Endothelial cell of umbilical vein (primary cell): Measurements from ENCODE around the gene GM2A. TPM values are rescaled to one million over a fixed set of nuclear protein-coding genes. Genes with fewer than 3 reads are reported as not detected.

Experiments
- BruUV-seq: library from RNA; stranded (reverse); fragments of 400-500 nt; replicated peaks from 2 replicates; lab custom pipeline; 2021; lab: Mats Ljungman, UMichigan
- CTCF ChIA-PET: fragments of 300-600, 350-600 bp; sonication (Branson Sonifier 250); formaldehyde crosslinking; loops from one replicate; lab custom pipeline; 2021; ENCODE audit warnings: antibody characterized with exemption, inconsistent platforms; lab: Charles Lee
- POLR2A ChIA-PET: fragments of 300-600, 350-600 bp; sonication (Branson Sonifier 250); formaldehyde crosslinking; loops from one replicate; lab custom pipeline; 2021; ENCODE audit warnings: antibody characterized with exemption, inconsistent platforms; lab: Charles Lee
- DNase-seq: peaks from one replicate; pipeline ENCODE4 v3.0.0-alpha.2; 2011; ENCODE audit warnings: low read depth, low spot score
- FAIRE-seq: peaks from 2 replicates; lab custom pipeline; 2011; peaks lifted over from hg19 to GRCh38; lab: Jason Lieb, UNC
- H2AFZ ChIP-seq: 2 replicates; pipeline ENCODE4 v1.6.0; 2012; ENCODE audit warnings: low read depth, low read length, control low read depth, inconsistent platforms
- H3K27ac ChIP-seq: 2 replicates; pipeline ENCODE4 v1.5.1; 2011; ENCODE audit warnings: low read depth, mild to moderate bottlenecking, control low read depth, low read length, moderate library complexity; ENCODE audit not compliant: insufficient read depth
- H3K27me3 ChIP-seq, 2 experiments: 2 replicates each; pipeline versions ENCODE4 v1.6.0 to v1.6.1; 2011; ENCODE audit warnings: low read length in 2 of 2, mixed read lengths in 1 of 2; ENCODE audit not compliant: control insufficient read depth in 2 of 2, insufficient read depth in 2 of 2
- H3K36me3 ChIP-seq, 2 experiments: 2 replicates in 1 of 2; 3 replicates in 1 of 2; pipeline ENCODE4 v1.5.1; 2011; ENCODE audit warnings: low read length in 2 of 2, mild to moderate bottlenecking in 1 of 2, moderate library complexity in 1 of 2; ENCODE audit not compliant: control insufficient read depth in 2 of 2, insufficient read depth in 2 of 2; ENCODE audit errors: extremely low read depth in 1 of 2
- H3K4me1 ChIP-seq: 3 replicates; pipeline ENCODE4 v1.5.1; 2011; ENCODE audit warnings: mild to moderate bottlenecking, low read length; ENCODE audit not compliant: control insufficient read depth, insufficient read depth; ENCODE audit errors: extremely low read depth
- H3K4me2 ChIP-seq: 2 replicates; pipeline ENCODE4 v1.6.1; 2011; ENCODE audit warnings: low read length, control low read depth, mixed read lengths; ENCODE audit not compliant: insufficient read depth
- H3K4me3 ChIP-seq, 3 experiments: fragments of 200-600 bp in 1 of 3; sonication (generic), shearing (Covaris generic) in 1 of 3; replicated peaks in 1 of 3; 2 replicates each; pipeline ENCODE4 v1.5.1; 2011 to 2016; ENCODE audit warnings: control low read depth in 3 of 3, low read length in 3 of 3, mild to moderate bottlenecking in 2 of 3, inconsistent platforms in 1 of 3, low read depth in 1 of 3, moderate library complexity in 1 of 3; ENCODE audit not compliant: insufficient read depth in 1 of 3
- H3K79me2 ChIP-seq: 2 replicates; pipeline ENCODE4 v1.6.0; 2012; ENCODE audit warnings: low read length, inconsistent platforms; ENCODE audit not compliant: control insufficient read depth, insufficient read depth
- H3K9ac ChIP-seq: replicated peaks from 2 replicates; pipeline ENCODE3; 2011; ENCODE audit warnings: low read length, control low read depth; ENCODE audit not compliant: insufficient read depth; ENCODE audit errors: extremely low read depth
- H3K9me1 ChIP-seq: replicated peaks from 3 replicates; pipeline ENCODE4 v1.6.0; 2011; ENCODE audit warnings: mild to moderate bottlenecking, low read length; ENCODE audit not compliant: control insufficient read depth, insufficient read depth; ENCODE audit errors: extremely low read depth
- H3K9me3 ChIP-seq: replicated peaks from 2 replicates; pipeline ENCODE4 v1.5.1; 2012; ENCODE audit warnings: low read length, inconsistent platforms; ENCODE audit not compliant: control insufficient read depth, insufficient read depth
- H4K20me1 ChIP-seq: replicated peaks from 2 replicates; pipeline ENCODE3; 2011; ENCODE audit warnings: mild to moderate bottlenecking, low read length; ENCODE audit not compliant: control insufficient read depth, insufficient read depth; ENCODE audit errors: extremely low read depth
- EZH2 ChIP-seq: IDR thresholded peaks from 2 replicates; pipeline ENCODE4 v1.6.1; 2012; ENCODE audit warnings: borderline replicate concordance, low read depth, mild to moderate bottlenecking, moderate library complexity, low read length, inconsistent platforms; ENCODE audit not compliant: severe bottlenecking
- FOS ChIP-seq: IDR thresholded peaks from 2 replicates; pipeline ENCODE4 v1.6.1; 2011; ENCODE audit warnings: mild to moderate bottlenecking, low read length, moderate library complexity, borderline replicate concordance; ENCODE audit not compliant: insufficient read depth
- GATA2 ChIP-seq: IDR thresholded peaks from 2 replicates; pipeline ENCODE4 v1.7.0; 2011; ENCODE audit warnings: low read depth, mild to moderate bottlenecking, moderate library complexity, mixed read lengths, low read length; ENCODE audit not compliant: insufficient read length, insufficient read depth
- JUN ChIP-seq: IDR thresholded peaks from 2 replicates; pipeline ENCODE4 v1.6.1; 2011; ENCODE audit warnings: borderline replicate concordance, low read depth; ENCODE audit not compliant: insufficient read length, insufficient read depth
- MYC ChIP-seq: IDR thresholded peaks from one replicate; pipeline ENCODE4 v1.6.1; 2011; ENCODE audit warnings: mild to moderate bottlenecking, low read depth, low read length
- POLR2A ChIP-seq: IDR thresholded peaks from 2 replicates; pipeline ENCODE4 v1.6.1; 2012; ENCODE audit warnings: low read depth, mild to moderate bottlenecking, control low read depth, low read length
- POLR2AphosphoS5 ChIP-seq: IDR thresholded peaks from 2 replicates; pipeline ENCODE4 v1.6.1; 2012; ENCODE audit warnings: low read depth, mild to moderate bottlenecking, control low read depth, low read length, moderate library complexity; ENCODE audit not compliant: insufficient read depth
- dilution Hi-C: fragments of 300-500 bp; cut with MboI; formaldehyde crosslinking; loops from one replicate; pipeline ENCODE4 v1.15.0; 2019; ENCODE audit warnings: low sequenced_read_pairs; ENCODE audit not compliant: extremely low pct_ligation_motif_present
- intact Hi-C: fragments of 100-400 bp; cut with micrococcal nuclease; formaldehyde crosslinking; loops from one replicate; pipeline ENCODE4 v1.10.0; 2022
- polyA plus RNA-seq, 4 experiments: library from polyadenylated mRNA; depleted of rRNA in 3 of 4; stranded (reverse) in 3 of 4; unstranded in 1 of 4; fragments of >200 nt; gene quantifications; 2 replicates each; pipeline versions ENCODE4 v1.2.1 to v1.2.3, GENCODE V29; 2011 to 2012; ENCODE audit warnings: missing spikeins in 1 of 4
- total RNA-seq: library from RNA; stranded (reverse); gene quantifications from 2 replicates; pipeline ENCODE4 v1.2.3, GENCODE V29; 2021
- TF ChIP-seq, protein P1 (sequence below), 2 donors: IDR thresholded peaks; 1 replicate in 1 of 2; 2 replicates in 1 of 2; pipeline ENCODE4 v1.5.1; 2011; ENCODE audit warnings: low read length in 2 of 2, mild to moderate bottlenecking in 2 of 2, moderate library complexity in 2 of 2, control low read depth in 1 of 2, inconsistent platforms in 1 of 2, low read depth in 1 of 2; ENCODE audit not compliant: insufficient read depth in 1 of 2; ENCODE audit errors: extremely low read depth in 1 of 2
- TF ChIP-seq, protein P2 (sequence below): IDR thresholded peaks from 2 replicates; pipeline ENCODE4 v1.6.1; 2011; ENCODE audit not compliant: insufficient read depth, insufficient read length

The GM2A gene
- total and polyA plus RNA-seq, 2 donors (not counting 3 experiments of a cell fraction or from before 2014, with no cell fraction given): 14.0 to 21.2 TPM

DNA sequence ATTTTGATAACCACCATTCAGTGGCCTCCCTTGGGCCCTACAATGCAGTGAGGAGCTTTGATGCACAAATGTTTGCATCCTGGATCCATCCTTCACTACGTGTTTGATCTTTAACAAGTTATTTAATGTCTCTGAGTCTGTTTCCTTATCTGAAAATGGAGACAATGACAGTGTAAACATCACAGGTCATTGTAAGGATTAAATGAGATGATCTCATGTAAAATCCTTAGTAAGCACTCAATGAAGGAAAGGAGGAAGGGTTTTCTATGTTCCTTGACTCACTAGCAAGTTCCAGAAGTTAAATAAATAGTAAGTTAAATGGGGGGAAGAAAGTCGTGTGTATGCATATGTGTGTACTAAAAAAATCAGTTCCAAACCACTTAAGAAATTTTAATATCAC is 60.4 kb downstream of the GM2A start:
- H3K9me3 ChIP-seq: no peaks in the 10 kb centered on the region
- no peaks in the 10 kb centered on the region for H3K79me2 ChIP-seq
- TF ChIP-seq EZH2 (no peak), MYC (no peak), JUN (no peak), FOS (no peak), POLR2A (no peak), POLR2AphosphoS5 (no peak), GATA2 (no peak)
- TF ChIP-seq, protein P1, sequence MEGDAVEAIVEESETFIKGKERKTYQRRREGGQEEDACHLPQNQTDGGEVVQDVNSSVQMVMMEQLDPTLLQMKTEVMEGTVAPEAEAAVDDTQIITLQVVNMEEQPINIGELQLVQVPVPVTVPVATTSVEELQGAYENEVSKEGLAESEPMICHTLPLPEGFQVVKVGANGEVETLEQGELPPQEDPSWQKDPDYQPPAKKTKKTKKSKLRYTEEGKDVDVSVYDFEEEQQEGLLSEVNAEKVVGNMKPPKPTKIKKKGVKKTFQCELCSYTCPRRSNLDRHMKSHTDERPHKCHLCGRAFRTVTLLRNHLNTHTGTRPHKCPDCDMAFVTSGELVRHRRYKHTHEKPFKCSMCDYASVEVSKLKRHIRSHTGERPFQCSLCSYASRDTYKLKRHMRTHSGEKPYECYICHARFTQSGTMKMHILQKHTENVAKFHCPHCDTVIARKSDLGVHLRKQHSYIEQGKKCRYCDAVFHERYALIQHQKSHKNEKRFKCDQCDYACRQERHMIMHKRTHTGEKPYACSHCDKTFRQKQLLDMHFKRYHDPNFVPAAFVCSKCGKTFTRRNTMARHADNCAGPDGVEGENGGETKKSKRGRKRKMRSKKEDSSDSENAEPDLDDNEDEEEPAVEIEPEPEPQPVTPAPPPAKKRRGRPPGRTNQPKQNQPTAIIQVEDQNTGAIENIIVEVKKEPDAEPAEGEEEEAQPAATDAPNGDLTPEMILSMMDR (IDR thresholded peaks at IDR 0.05; ENCODE audit: extremely low read depth in 1 of 2, insufficient read depth in 1 of 2, low read depth in 1 of 2, low read length in 2 of 2): no peak
- TF ChIP-seq, protein P2, sequence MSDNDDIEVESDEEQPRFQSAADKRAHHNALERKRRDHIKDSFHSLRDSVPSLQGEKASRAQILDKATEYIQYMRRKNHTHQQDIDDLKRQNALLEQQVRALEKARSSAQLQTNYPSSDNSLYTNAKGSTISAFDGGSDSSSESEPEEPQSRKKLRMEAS: no peak
- H4K20me1 ChIP-seq: no peaks in the 10 kb centered on the region
- no peaks in the 10 kb centered on the region for H3K36me3 ChIP-seq
- intact Hi-C loops: loop anchor here (10.0 kb wide), 2 partner anchors 149 to 191 kb away; no protein-coding TSS in a partner anchor
- H3K27me3 ChIP-seq: no peaks in the 10 kb centered on the region
- H3K9ac ChIP-seq: no peak overlapping the region
- BruUV-seq: no TSS peak
- ChIA-PET POLR2A (no interaction called here), CTCF (interaction anchor here (0.6 kb wide), 1 partner anchor 219 kb away, joined by 3 read pairs; no protein-coding TSS in a partner anchor)
- H3K4me2 ChIP-seq: no peak overlapping the region
- H3K4me1 ChIP-seq: no peaks in the 10 kb centered on the region
- dilution Hi-C loops: no loop called here
- no peak overlapping the region for H2AFZ ChIP-seq
- H3K9me1 ChIP-seq: no peaks in the 10 kb centered on the region
- FAIRE-seq (no peak), DNase-seq (no peak)
- H3K4me3 ChIP-seq: no peak overlapping the region
- no peak overlapping the region for H3K27ac ChIP-seq
